ENCODE measurements around the gene IFIT5.
"Not testable (repeated sequence)": the region's sequence is repeated elsewhere in the genome, so short reads cannot be mapped to it uniquely, and the experiment has no call there.

IFIT5 gene

DNA sequence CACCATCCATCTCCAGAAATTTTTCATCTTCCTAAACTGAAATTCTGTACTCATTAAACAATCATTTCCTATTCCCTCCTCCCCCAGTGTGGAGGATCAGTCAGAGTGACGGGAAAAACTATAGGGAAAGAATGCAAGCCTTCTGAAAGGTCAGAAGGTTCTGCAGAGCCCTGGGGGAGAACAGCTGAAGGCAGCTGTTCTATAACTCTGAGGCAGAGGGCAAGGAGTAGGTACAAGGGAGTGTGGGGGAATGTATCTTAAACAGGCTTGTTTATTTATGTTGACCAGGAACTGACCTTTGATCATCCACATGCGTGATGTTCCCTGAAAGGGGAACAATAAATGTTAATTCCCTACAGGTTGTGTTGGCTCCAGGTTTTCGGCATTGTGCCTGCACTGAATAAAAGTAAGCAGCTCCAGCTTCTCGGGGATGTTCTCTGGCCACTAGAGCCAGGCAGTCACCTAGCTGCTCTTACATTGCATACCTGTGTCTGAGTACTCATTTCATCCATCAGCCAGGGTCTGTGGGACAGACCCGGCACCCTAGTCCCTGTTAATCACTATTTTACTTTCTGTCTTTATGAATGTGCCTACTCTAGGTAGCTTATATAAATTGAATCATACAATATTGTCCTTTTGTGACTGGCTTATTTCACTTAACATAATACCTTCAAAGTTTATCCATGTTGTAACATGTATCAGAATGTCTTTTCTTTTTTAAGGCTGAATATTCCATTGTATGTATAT lies 16.2 kb upstream of the IFIT5 start:
- Histone ChIP-seq H3K27me3 (ENCODE audit: insufficient read depth, low read length) (no peaks in the 10 kb centered on the region), H3K36me3 (ENCODE audit: insufficient read depth, low read length) (no peaks in the 10 kb centered on the region), H3K4me3 (ENCODE audit: low read length) (no peak overlapping the region), H3K4me1 (ENCODE audit: insufficient read depth, low read length) (peaks cover 1% of the 10 kb centered on the region; the same call in 1 of the 2 replicates), H3K27ac (ENCODE audit: low read depth, low read length) (no peak overlapping the region), H3K9me3 (ENCODE audit: insufficient read depth, low read depth, low read length) (no peaks in the 10 kb centered on the region), H3K9ac (ENCODE audit: low read depth, low read length) (no peak overlapping the region)
- 91% methylated on average over 5 of the region's 5 CpGs for WGBS

DNA sequence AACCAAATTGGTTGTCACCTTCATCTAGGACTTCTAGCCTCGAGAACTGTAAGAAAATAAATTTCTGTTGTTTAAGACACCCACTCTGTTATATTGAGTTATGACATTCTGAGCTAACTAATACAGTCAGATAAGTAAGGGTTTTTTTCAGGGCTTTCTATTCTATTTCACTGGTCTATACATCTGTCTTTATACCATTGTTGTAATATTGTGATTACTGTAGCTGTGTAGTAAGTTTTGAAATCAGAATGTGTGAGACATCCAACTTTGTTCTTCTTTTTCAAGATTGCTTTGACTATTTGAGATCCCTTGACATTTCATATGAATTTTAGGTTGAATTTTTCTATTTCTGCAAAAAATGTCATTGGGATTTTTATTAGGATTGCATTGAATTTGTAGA lies 14.4 kb upstream of the IFIT5 start:
- Histone ChIP-seq H3K36me3 (ENCODE audit: insufficient read depth, low read length) (no peaks in the 10 kb centered on the region), H3K9me3 (ENCODE audit: insufficient read depth, low read depth, low read length) (no peaks in the 10 kb centered on the region), H3K27me3 (ENCODE audit: insufficient read depth, low read length) (no peaks in the 10 kb centered on the region), H3K27ac (ENCODE audit: low read depth, low read length) (no peak overlapping the region), H3K4me3 (ENCODE audit: low read length) (no peak overlapping the region), H3K9ac (ENCODE audit: low read depth, low read length) (no peak overlapping the region), H3K4me1 (ENCODE audit: insufficient read depth, low read length) (no peaks in the 10 kb centered on the region)
- WGBS: 86% methylated on average over 1 of the region's 1 CpG

DNA sequence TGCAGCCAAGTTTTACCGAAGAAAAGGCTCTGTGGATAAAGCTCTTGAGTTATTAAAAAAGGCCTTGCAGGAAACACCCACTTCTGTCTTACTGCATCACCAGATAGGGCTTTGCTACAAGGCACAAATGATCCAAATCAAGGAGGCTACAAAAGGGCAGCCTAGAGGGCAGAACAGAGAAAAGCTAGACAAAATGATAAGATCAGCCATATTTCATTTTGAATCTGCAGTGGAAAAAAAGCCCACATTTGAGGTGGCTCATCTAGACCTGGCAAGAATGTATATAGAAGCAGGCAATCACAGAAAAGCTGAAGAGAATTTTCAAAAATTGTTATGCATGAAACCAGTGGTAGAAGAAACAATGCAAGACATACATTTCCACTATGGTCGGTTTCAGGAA lies 11.3 kb upstream of the IFIT5 start:
- no peak overlapping the region for H3K4me3 ChIP-seq (ENCODE audit: low read length)
- H3K27ac ChIP-seq (ENCODE audit: low read depth, low read length): no peak overlapping the region
- 100% methylated on average over 2 of the region's 2 CpGs for WGBS
- H3K9ac ChIP-seq (ENCODE audit: low read depth, low read length): no peak overlapping the region
- H3K36me3 ChIP-seq (ENCODE audit: insufficient read depth, low read length): no peaks in the 10 kb centered on the region
- no peaks in the 10 kb centered on the region for H3K9me3 ChIP-seq (ENCODE audit: insufficient read depth, low read depth, low read length)
- no peaks in the 10 kb centered on the region for H3K4me1 ChIP-seq (ENCODE audit: insufficient read depth, low read length)
- H3K27me3 ChIP-seq (ENCODE audit: insufficient read depth, low read length): no peaks in the 10 kb centered on the region

DNA sequence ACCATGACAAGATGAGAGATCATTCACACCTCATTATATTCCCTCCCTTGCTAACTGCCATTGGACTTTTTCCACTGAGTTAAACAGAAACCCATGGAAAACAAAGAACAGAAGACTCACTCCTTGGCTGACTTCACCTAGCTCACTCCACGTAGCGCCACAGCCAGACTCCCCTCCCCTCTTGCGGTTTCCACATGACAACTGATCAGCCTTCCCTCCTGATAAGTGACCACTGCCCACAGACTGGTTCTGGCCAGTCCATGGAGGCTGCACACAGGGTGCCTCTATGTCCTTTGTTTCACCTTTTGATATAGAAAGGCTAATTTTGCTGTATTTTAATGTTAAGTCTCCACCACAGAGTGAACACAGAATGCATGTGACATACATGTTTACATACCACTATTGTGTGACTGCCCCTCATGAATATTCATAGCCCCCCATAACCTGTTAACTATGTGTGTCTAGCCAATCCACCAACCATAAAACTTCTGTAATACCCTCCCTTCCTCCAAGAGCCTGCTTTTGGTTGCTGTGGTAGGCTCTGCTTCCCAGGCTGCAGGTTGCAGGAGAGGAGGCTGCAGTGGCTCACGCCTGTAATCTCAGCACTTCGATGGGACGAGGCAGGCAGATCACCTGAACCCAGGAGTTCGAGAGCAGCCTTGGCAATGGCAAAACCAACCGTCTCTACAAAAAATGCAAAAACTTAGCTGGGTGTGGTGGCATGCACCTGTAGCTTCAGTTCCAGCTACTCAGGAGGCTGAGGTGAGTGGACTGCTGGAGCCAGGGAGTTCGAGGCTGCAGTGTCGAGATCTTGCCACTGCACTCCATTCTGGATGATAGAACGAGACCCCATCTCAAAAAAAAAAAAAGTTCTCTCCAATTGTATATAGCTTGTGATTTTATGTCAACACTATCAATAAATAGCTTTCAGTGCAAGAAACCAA lies 10.0 kb upstream of the IFIT5 start:
- Histone ChIP-seq H3K27ac (ENCODE audit: low read depth, low read length) (no peak overlapping the region), H3K36me3 (ENCODE audit: insufficient read depth, low read length) (no peaks in the 10 kb centered on the region), H3K4me1 (ENCODE audit: insufficient read depth, low read length) (no peaks in the 10 kb centered on the region), H3K4me3 (ENCODE audit: low read length) (no peak overlapping the region), H3K9me3 (ENCODE audit: insufficient read depth, low read depth, low read length) (no peaks in the 10 kb centered on the region), H3K9ac (ENCODE audit: low read depth, low read length) (no peak overlapping the region), H3K27me3 (ENCODE audit: insufficient read depth, low read length) (no peaks in the 10 kb centered on the region)
- 91% methylated on average over 10 of the region's 11 CpGs for WGBS

DNA sequence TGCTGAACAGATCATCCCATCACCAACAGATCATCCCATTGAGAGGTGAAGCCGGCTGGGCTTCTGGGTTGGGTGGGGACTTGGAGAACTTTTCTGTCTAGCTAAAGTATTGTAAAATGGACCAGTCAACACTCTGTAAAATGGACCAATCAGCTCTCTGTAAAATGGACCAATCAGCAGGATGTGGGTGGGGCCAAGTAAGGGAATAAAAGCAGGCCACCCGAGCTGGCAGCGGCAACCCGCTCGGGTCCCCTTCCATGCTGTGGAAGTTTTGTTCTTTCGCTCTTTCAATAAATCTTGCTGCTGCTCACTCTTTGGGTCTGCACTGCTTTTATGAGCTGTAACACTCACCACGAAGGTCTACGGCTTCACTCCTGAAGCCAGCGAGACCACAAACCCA lies 8.2 kb upstream of the IFIT5 start:
- WGBS: 96% methylated on average over 8 of the region's 9 CpGs
- H3K36me3 ChIP-seq (ENCODE audit: insufficient read depth, low read length); H3K4me1 ChIP-seq (ENCODE audit: insufficient read depth, low read length); H3K4me3 ChIP-seq (ENCODE audit: low read length); H3K27me3 ChIP-seq (ENCODE audit: insufficient read depth, low read length); H3K9ac ChIP-seq (ENCODE audit: low read depth, low read length); H3K27ac ChIP-seq (ENCODE audit: low read depth, low read length); H3K9me3 ChIP-seq (ENCODE audit: insufficient read depth, low read depth, low read length): not testable (repeated sequence)

DNA sequence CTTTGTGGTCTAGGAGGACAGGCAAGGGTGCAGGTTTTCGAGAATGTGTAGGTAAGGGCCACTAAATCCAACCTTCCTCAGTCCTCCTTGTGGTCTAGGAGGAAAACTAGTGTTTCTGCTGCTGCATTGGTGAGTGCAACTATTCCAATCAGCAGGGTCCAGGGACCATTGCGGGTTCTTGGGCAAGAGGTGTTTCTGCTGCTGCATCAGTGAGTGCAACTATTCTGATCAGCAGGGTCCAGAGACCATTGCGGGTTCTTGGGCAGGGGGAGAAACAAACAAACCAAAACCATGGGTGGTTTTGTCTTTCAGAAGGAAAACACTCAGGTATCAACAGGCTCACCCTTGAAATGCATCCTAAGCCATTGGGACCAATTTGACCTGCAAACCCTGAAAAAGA lies 6.6 kb upstream of the IFIT5 start:
- H3K27me3 ChIP-seq (ENCODE audit: insufficient read depth, low read length); H3K9me3 ChIP-seq (ENCODE audit: insufficient read depth, low read depth, low read length); H3K27ac ChIP-seq (ENCODE audit: low read depth, low read length); H3K36me3 ChIP-seq (ENCODE audit: insufficient read depth, low read length); H3K4me1 ChIP-seq (ENCODE audit: insufficient read depth, low read length); H3K9ac ChIP-seq (ENCODE audit: low read depth, low read length); H3K4me3 ChIP-seq (ENCODE audit: low read length): not testable (repeated sequence)
- WGBS: 95% methylated on average over 3 of the region's 3 CpGs

DNA sequence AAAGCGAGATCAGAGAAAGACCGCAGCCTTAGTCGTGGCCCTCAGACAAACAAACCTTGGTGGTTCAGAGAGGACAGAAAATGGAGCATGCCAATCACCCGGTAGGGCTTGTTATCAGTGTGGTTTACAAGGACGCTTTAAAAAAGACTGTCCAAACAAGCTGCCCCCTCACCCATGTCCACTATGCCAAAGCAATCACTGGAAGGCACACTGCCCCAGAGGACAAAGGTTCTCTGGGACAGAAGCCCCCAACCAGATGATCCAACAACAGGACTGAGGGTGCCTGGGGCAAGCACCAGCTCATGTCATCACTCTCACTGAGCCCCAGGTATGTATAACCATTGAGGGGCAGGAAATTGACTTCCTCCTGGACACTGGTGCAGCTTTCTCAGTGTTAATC lies 5.1 kb upstream of the IFIT5 start:
- H3K4me3 ChIP-seq (ENCODE audit: low read length); H3K4me1 ChIP-seq (ENCODE audit: insufficient read depth, low read length); H3K9me3 ChIP-seq (ENCODE audit: insufficient read depth, low read depth, low read length); H3K27ac ChIP-seq (ENCODE audit: low read depth, low read length); H3K9ac ChIP-seq (ENCODE audit: low read depth, low read length); H3K36me3 ChIP-seq (ENCODE audit: insufficient read depth, low read length): not testable (repeated sequence)
- H3K27me3 ChIP-seq (ENCODE audit: insufficient read depth, low read length): peaks cover 12% of the 10 kb centered on the region
- 95% methylated on average over 5 of the region's 5 CpGs for WGBS

DNA sequence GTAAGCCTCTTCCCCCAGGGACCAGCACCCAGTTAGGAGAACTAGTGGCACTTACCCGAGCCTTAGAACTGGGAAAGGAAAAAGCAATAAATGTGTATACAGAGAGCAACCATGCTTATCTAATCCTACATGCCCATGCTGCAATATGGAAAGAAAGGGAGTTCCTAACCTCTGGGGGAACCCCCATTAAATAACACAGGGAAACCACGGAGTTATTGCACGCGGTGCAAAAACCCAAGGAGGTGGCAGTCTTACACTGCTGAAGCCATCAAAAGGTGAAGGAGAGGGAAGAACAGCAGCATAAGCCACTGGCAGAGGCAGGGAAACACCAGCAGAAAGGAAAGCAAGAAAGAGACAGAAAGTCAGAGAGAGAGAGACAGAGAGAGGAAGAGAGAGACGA lies 3.8 kb upstream of the IFIT5 start:
- H3K27me3 ChIP-seq (ENCODE audit: insufficient read depth, low read length): peaks cover 22% of the 10 kb centered on the region
- 97% methylated on average over 5 of the region's 5 CpGs for WGBS
- H3K4me3 ChIP-seq (ENCODE audit: low read length); H3K27ac ChIP-seq (ENCODE audit: low read depth, low read length); H3K4me1 ChIP-seq (ENCODE audit: insufficient read depth, low read length); H3K9me3 ChIP-seq (ENCODE audit: insufficient read depth, low read depth, low read length); H3K9ac ChIP-seq (ENCODE audit: low read depth, low read length); H3K36me3 ChIP-seq (ENCODE audit: insufficient read depth, low read length): not testable (repeated sequence)

DNA sequence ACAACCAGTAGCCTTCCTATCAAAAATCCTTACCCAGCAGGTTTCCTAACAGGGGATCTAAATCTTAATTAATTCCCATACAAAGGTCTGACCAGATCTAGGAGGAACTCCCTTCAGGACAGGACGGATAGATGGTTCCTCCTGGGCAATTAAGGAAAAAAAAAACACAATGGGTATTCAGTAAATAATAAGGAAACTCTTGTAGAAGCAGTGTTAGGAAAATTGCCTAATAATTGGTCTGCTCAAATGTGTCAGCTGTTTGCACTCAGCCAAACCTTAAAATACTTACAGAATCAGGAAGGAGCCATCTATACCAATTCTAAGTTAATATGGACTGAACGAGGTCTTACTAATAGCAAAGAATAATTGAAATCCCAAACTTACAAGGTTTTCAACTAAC lies 3.2 kb upstream of the IFIT5 start:
- 91% methylated on average over 2 of the region's 2 CpGs for WGBS
- not testable (repeated sequence) for H3K9ac ChIP-seq (ENCODE audit: low read depth, low read length); H3K36me3 ChIP-seq (ENCODE audit: insufficient read depth, low read length); H3K9me3 ChIP-seq (ENCODE audit: insufficient read depth, low read depth, low read length); H3K27ac ChIP-seq (ENCODE audit: low read depth, low read length); H3K4me3 ChIP-seq (ENCODE audit: low read length); H3K4me1 ChIP-seq (ENCODE audit: insufficient read depth, low read length)
- H3K27me3 ChIP-seq (ENCODE audit: insufficient read depth, low read length): peaks cover 28% of the 10 kb centered on the region

DNA sequence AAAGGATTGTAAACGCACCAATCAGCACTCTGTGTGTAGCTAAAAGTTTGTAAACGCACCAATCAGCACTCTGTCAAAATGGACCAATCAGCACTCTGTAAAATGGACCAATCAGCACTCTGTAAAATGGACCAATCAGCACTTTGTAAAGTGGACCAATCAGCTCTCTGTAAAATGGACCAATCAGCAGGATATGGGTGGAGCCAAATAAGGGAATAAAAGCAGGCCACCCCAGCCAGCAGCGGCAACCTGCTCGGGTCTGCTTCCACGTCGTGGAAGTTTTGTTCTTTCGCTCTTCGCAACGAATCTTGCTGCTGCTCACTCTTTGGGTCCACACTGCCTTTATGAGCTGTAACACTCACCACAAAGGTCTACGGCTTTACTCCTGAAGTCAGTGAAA lies 2.1 kb upstream of the IFIT5 start:
- H3K4me3 ChIP-seq (ENCODE audit: low read length); H3K27ac ChIP-seq (ENCODE audit: low read depth, low read length); H3K9ac ChIP-seq (ENCODE audit: low read depth, low read length); H3K36me3 ChIP-seq (ENCODE audit: insufficient read depth, low read length); H3K9me3 ChIP-seq (ENCODE audit: insufficient read depth, low read depth, low read length); H3K4me1 ChIP-seq (ENCODE audit: insufficient read depth, low read length): not testable (repeated sequence)
- H3K27me3 ChIP-seq (ENCODE audit: insufficient read depth, low read length): peaks cover 32% of the 10 kb centered on the region
- WGBS: 96% methylated on average over 10 of the region's 10 CpGs

DNA sequence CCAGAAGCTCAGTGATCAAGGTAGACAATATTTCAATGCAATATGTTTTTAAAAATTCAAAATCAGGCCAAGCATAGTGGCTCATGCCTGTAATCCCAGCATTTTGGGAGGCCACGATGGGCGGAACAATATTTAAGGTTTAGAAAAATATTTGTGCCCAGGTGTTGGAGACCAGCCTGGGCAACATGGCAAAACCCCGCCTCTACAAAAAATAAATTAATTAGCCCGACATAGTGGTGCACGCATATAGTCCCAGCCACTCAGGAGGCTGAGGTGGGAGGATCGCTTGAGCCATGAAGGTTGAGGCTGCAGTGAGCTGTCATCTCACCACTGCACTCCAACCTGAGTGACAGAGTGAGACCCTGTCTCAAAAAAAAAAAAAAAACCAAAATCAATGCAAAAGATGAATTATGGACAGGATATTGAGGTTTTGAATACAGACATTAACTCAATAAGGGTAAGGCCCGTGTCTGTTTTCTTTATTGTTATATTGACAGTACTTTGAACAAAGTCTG lies 913 bp upstream of the IFIT5 start:
- no peaks in the 10 kb centered on the region for H3K9me3 ChIP-seq (ENCODE audit: insufficient read depth, low read depth, low read length)
- H3K36me3 ChIP-seq (ENCODE audit: insufficient read depth, low read length): peaks cover 10% of the 10 kb centered on the region
- no peak overlapping the region for H3K9ac ChIP-seq (ENCODE audit: low read depth, low read length)
- peaks cover 6% of the 10 kb centered on the region for H3K4me1 ChIP-seq (ENCODE audit: insufficient read depth, low read length)
- WGBS: 93% methylated on average over 7 of the region's 7 CpGs
- peaks cover 32% of the 10 kb centered on the region for H3K27me3 ChIP-seq (ENCODE audit: insufficient read depth, low read length)
- no peak overlapping the region for H3K27ac ChIP-seq (ENCODE audit: low read depth, low read length)
- H3K4me3 ChIP-seq (ENCODE audit: low read length): peak overlapping the region; percentile 97

Measured in HUES64 (cell line).